Ramos (cell line): ENCODE data around the gene FADS6.

Experiments
- in situ Hi-C: fragments of 300-500 bp; cut with MboI; formaldehyde crosslinking; loops from one replicate; pipeline ENCODE4 v1.14.3; 2022; ENCODE audit warnings: low sequenced_read_pairs; ENCODE audit not compliant: unreplicated experiment

The FADS6 gene, protein sequence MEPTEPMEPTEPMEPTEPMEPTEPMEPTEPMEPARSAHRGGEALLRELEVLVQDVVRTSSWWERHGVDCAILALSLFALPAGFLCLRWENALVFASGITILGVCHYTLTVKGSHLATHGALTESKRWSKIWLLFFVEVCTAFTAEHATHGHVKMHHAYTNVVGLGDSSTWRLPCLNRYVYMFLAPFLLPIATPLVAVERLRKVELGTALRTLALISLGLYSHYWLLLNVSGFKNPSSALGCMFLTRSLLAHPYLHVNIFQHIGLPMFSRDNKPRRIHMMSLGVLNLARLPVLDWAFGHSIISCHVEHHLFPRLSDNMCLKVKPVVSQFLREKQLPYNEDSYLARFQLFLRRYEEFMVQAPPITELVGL

DNA sequence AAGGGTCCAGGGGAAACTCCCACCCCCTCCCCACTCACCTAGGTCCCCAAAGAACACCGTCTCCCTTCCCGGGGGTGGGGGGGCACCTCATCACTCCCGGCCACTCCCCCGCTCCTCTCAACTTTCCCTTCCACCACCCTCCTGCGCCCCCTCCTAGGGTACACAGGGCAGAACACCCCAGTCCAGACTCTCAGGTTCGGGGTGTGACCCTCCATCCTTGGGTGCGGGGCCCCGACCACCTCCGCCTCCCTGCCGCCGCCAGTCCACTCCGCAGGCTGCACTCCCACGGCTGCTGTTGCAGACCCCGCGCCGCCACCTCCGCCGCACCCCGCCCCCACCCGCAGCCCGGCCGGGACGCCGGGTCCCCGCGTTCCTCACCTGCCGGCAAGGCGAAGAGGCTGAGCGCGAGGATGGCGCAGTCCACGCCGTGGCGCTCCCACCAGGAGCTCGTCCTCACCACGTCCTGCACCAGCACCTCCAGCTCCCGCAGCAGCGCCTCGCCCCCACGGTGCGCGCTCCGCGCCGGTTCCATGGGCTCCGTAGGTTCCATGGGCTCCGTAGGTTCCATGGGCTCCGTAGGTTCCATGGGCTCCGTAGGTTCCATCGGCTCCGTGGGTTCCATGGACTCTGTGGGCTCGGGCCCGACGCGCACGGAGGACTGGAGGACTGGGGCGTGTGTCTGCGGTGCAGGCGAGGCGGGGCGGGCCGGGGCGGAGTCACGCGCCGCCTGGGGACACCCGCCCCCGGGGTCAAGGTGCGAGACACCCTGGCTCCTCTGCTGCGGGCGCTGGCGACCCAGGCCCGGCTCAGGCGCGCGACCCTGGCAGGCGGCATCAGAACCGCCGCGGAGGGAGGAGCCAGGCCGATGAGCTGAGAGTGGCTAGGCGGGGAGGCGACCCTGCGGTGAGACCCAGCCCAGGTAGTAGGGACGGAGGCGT, at the start of gene FADS6:
Gene FADS6, minus strand, starts transcription at position 660 of the 938 bp plus-strand sequence. Its CDS starts 38 bp downstream, at position 622.
- in situ Hi-C loops: no loop called here

DNA sequence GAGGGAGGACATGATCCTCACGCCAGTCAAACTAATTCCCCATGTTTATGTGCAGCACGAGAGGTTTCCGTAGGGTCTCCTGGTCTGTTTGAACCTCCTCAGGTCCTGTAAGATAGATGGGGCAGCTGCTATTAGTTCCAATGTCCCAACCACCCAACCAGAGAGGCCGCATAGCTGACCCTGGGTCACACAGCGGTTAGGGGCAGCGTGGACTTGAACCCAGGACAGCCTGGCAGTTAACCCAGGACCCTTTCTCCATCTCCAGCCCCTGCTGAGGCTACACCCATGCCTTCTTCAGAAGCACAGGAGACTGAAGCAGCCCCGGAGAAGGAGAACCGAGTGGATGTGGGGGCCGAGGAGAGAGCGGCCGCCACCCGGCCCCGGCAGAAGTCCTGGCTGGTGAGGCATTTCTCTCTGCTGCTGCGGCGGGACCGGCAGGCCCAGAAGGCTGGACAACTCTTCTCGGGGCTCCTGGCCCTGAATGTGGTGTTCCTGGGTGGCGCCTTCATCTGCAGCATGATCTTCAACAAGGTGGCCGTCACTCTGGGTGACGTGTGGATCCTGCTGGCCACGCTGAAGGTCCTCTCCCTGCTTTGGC, 47.8 kb upstream of the FADS6 start:
- in situ Hi-C loops: no loop called here

DNA sequence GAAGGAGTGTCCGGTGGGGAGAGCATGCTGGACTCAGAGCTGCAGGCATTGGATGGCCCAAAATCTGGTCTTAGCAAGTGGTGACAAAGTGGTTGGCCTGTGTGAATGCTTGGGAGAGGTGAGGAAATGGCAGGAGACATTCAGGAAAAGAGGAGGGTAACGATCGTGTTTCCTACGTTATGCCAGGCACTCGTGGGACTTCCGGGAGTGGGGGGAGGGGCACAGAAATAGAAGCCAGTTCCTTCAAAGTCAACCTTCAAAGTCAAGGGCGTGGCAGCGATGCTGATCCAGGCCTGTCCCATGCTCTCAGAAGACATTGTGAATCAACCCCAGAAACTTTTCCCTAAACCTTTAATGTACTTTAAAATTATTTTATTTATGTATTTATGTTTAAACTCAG, 46.1 kb upstream of the FADS6 start:
- in situ Hi-C loops: no loop called here

DNA sequence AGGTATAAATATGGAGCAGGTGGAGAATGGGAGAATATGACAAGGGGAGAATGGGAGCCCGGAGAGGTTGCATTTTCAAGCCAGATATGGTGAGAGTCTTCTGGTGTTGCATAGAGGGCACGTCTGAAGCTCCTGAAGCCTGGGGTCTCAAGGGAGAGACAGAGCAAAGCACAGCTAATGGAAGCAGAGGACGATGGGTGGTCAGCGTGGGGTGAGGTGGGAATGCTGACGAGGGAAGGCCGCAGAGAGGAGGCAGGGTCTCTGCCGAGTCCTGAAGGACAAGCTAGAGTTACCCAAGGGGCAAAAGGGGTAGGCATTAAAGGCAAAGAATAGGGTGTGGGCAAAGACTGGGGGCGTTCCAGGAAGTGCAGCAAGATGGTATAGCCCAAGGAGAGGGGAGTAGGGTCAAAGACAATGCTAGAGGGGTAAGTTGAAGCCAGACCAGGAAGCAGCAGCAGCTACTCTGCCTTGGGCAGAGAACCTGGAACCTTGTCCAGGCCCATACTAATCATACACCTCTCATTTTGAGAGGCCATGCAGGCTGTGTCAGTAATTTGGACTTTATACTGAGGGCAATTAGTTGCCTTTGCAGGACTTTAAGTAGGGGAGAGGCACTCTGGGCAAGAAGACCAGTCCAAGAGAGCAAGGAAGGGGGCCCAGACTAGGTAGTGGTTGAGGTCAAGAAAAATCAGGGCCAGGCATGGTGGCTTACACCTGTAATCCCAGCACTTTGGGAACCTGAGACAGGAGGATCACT, 44.9 kb upstream of the FADS6 start:
- in situ Hi-C loops: no loop called here

- in situ Hi-C loops: no loop called here
Measured at GRCh38 chr17:74937064-74938051, 43.9 kb upstream of the FADS6 start.

DNA sequence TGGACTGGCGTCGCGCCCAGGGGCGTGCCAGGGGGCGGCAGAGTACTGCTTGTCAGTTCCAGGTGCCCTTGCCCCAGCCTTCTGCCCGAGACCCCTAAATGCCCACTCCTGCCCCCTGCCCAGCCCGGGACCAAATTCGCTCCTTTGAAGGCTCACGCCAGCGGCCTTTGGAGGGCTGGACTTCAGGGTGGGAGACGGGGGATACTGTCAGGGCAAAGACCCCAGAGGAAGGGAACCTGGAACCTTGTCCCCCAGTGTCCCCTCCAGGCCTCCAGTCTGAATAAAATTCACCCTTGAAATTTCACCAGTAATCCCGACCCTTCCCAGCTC, 43.0 kb upstream of the FADS6 start:
- in situ Hi-C loops: no loop called here

DNA sequence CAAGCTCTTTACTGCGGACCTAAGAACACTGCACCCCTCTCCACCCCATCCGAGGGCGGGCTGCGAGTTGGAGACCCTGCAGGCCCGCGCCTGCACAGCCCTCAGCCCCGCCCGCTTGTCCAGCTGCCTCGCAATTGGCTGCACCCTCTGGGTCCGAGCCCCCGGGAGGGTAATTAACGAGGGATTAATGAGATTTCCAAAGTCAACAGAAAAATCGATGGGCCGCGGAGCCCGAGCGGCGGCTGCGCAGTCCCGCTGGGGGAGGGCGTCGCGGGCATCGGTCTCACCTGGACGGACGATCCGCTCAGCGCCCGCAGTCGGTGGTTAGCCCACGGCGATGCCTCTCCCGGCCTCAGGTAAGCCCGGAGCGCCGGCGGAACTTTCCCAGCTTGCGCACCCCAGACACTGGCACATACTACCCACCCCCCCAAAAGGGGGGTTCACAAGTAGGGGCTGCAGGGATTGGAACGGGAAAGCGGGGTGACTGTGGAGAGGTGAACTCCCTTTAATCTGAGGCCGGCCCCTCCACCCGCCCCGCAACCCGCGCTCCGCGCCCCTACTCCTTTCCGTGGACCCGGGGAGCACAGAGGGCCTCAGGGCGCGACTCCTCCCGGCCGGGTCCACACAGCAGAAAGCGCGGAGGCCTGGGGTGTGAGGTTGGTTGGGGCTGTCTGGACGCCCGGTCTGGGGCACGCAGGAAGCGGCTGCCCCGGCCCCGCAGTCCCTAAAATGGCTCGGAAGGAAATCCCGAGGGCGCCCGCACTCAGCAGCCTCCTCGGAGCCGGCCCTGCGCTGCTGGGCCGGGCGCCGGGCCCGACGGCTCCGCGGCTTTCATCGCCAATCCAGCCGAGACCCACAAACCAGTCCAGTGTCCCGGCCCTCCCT, 42.4 kb upstream of the FADS6 start, which contains the start of gene OTOP3:
Gene OTOP3, plus strand, starts transcription at position 314 of the 885 bp plus-strand sequence. Its CDS starts 24 bp downstream, at position 338.
- in situ Hi-C loops: no loop called here

GRCh38 chr17:74935048-74935447, 41.6 kb upstream of the FADS6 start:
- in situ Hi-C loops: no loop called here

GRCh38 chr17:74930535-74931036, 37.2 kb upstream of the FADS6 start:
- in situ Hi-C loops: no loop called here

DNA sequence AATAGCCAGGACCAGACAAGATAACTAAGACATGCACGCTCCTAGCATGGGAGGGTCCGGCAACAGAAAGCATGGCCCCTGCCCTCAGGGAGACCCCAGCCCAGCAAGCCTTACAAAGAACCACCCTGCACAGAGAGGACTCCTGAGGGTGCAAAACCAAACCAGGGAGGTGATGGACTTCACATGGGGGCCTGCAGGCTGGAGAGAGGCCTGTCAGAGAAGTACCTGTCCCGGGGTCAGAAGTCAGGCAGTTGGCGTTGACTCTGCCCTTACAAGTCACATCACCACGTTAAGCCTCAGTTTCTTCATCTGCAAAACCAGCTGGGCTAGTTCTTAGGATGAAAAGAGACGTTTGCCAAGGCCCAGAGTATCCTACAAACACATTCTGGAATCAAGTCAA, 35.4 kb upstream of the FADS6 start:
- in situ Hi-C loops: no loop called here

GRCh38 chr17:74925242-74925641, 31.8 kb upstream of the FADS6 start:
- in situ Hi-C loops: no loop called here

DNA sequence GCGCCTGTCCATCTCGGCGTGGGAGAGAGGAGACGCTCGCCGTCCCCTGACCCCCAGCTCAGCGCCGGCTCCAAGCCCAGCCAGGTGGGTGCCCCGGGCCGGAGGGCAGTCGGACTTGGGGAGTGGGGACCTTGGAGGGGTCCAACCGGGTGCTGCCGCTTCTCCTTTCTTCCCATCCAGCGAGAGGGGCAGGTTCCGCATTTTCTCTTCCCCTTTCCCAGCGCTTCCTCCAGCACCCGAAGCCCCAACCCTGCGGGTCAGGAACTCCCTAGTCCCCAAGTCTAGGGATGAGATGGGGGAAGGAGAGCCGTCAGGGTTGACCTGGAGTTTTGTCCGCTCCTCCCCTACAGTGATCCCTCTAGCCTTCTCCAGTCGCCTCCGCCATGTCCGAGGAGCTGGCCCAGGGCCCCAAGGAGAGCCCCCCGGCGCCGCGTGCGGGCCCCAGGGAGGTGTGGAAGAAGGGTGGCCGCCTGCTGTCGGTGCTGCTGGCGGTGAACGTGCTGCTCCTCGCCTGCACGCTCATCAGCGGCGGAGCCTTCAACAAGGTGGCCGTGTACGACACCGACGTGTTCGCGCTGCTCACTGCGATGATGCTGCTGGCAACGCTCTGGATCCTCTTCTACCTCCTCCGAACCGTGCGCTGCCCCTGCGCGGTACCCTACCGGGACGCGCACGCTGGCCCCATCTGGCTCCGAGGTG, 31.0 kb upstream of the FADS6 start, which contains the start of gene OTOP2:
Gene OTOP2, plus strand, starts transcription at position 24 of the 699 bp plus-strand sequence. Its CDS starts 360 bp downstream, at position 384.
- in situ Hi-C loops: no loop called here

- in situ Hi-C loops: no loop called here
Measured at GRCh38 chr17:74923538-74924249, 30.3 kb upstream of the FADS6 start.

GRCh38 chr17:74922694-74923537, 29.5 kb upstream of the FADS6 start, which contains the start of gene USH1G:
Gene USH1G, minus strand, starts transcription at chr17:74923255. Its CDS starts 182 bp downstream, at chr17:74923073.
- in situ Hi-C loops: no loop called here

GRCh38 chr17:74922172-74922571, 28.7 kb upstream of the FADS6 start:
- in situ Hi-C loops: no loop called here
